IMR-90 (cell line): Measurements from ENCODE around the gene TSPEAR.

ENCODE experiments used
- CEBPB ChIP-seq: IDR thresholded peaks from 2 replicates; pipeline ENCODE4 v1.6.1; 2012; ENCODE audit warnings: low read depth, low read length, improper control_type of control experiment
- CTCF ChIP-seq: conservative IDR thresholded peaks from 2 replicates; pipeline ENCODE4 v1.5.1; 2012; ENCODE audit warnings: mild to moderate bottlenecking, low read depth, low read length, improper control_type of control experiment
- FOS ChIP-seq: fragments of 150-350 bp; IDR thresholded peaks from 2 replicates; pipeline ENCODE4 v1.6.1; 2016; ENCODE audit warnings: low read depth, low read length
- NFE2L2 ChIP-seq: fragments of 150-350 bp; IDR thresholded peaks from 2 replicates; pipeline ENCODE4 v1.6.1; 2016; ENCODE audit warnings: low read depth, mild to moderate bottlenecking, low read length
- POLR2A ChIP-seq: IDR thresholded peaks from 2 replicates; pipeline ENCODE4 v1.6.1; 2012; ENCODE audit warnings: mild to moderate bottlenecking, low read depth, low read length
- RAD21 ChIP-seq: IDR thresholded peaks from 2 replicates; pipeline ENCODE4 v1.6.1; 2012; ENCODE audit warnings: low read length, improper control_type of control experiment

GRCh38 chr21:44455524-44456213 is 255.7 kb downstream of the TSPEAR start:
- no peak for TF ChIP-seq CTCF
- no peak for TF ChIP-seq RAD21
- TF ChIP-seq POLR2A, result no peak
- no peak for TF ChIP-seq CEBPB
- no peak for TF ChIP-seq FOS
- no peak for TF ChIP-seq NFE2L2
